ENCODE data around the gene TMPRSS13. TPM values are rescaled to one million over a fixed set of nuclear protein-coding genes. Genes with fewer than 3 reads are reported as not detected.

Gene TMPRSS13
- polyA plus RNA-seq, 1 donor from 2014 or later = not detected

- H3K36me3 ChIP-seq (ENCODE audit: insufficient read depth, low read length) = no peaks in the 10 kb centered on the region
- no peak overlapping the region for H3K27ac ChIP-seq (ENCODE audit: low read length)
- H3K79me2 ChIP-seq (replicated peaks; ENCODE audit: insufficient read depth, low read length) = no peaks in the 10 kb centered on the region
- H3K4me2 ChIP-seq (ENCODE audit: low read length) = no peak overlapping the region
- H3K27me3 ChIP-seq (ENCODE audit: insufficient read depth, low read depth, low read length) = no peaks in the 10 kb centered on the region
- TF ChIP-seq POLR2AphosphoS5 (IDR thresholded peaks at IDR 0.05) = no peak
- peak; percentile 100 for TF ChIP-seq SMC3 (conservative IDR thresholded peaks at IDR 0.05; ENCODE audit: poor library complexity)
- no peak for TF ChIP-seq EZH2 (IDR thresholded peaks at IDR 0.05; ENCODE audit: borderline replicate concordance, insufficient read depth, low read length, poor library complexity, severe bottlenecking)
- TF ChIP-seq RAD21 (conservative IDR thresholded peaks at IDR 0.05) = peak; percentile 100
- TF ChIP-seq MXI1 (conservative IDR thresholded peaks at IDR 0.05; ENCODE audit: poor library complexity, severe bottlenecking) = no peak
- no peak for TF ChIP-seq TAF1 (IDR thresholded peaks at IDR 0.05; ENCODE audit: low read depth)
- TF ChIP-seq EP300 (conservative IDR thresholded peaks at IDR 0.05; ENCODE audit: poor library complexity, severe bottlenecking) = peak; percentile 22
- TF ChIP-seq CTCF (IDR thresholded peaks at IDR 0.05; ENCODE audit: poor library complexity, severe bottlenecking) = peak; percentile 99
- H3K9me3 ChIP-seq (ENCODE audit: low read length) = no peaks in the 10 kb centered on the region
- H3K4me3 ChIP-seq (ENCODE audit: low read length) = no peak overlapping the region
- H3K9me2 ChIP-seq (ENCODE audit: insufficient read depth, low read length) = no peaks in the 10 kb centered on the region
- peak overlapping the region; percentile 46 for H2AFZ ChIP-seq (ENCODE audit: low read depth, low read length)
- no peak overlapping the region for H3K9ac ChIP-seq (ENCODE audit: low read length)
- no peaks in the 10 kb centered on the region for H4K20me1 ChIP-seq (ENCODE audit: insufficient read depth)
- H3F3A ChIP-seq (ENCODE audit: insufficient read depth, low read length, poor library complexity, severe bottlenecking) = no peaks in the 10 kb centered on the region
Observed at GRCh38 chr11:117946842-117947526, 17.8 kb upstream of the TMPRSS13 start.

GRCh38 chr11:117946156-117946841 lies 17.1 kb upstream of the TMPRSS13 start:
- Histone ChIP-seq H3K9ac (ENCODE audit: low read length) (no peak overlapping the region), H3K9me2 (ENCODE audit: insufficient read depth, low read length) (no peaks in the 10 kb centered on the region), H3K79me2 (replicated peaks; ENCODE audit: insufficient read depth, low read length) (no peaks in the 10 kb centered on the region), H3F3A (ENCODE audit: insufficient read depth, low read length, poor library complexity, severe bottlenecking) (no peaks in the 10 kb centered on the region), H3K4me3 (ENCODE audit: low read length) (no peak overlapping the region), H3K4me2 (ENCODE audit: low read length) (no peak overlapping the region), H4K20me1 (ENCODE audit: insufficient read depth) (no peaks in the 10 kb centered on the region), H3K36me3 (ENCODE audit: insufficient read depth, low read length) (no peaks in the 10 kb centered on the region), H3K27ac (ENCODE audit: low read length) (no peak overlapping the region), H3K9me3 (ENCODE audit: low read length) (no peaks in the 10 kb centered on the region), H3K27me3 (ENCODE audit: insufficient read depth, low read depth, low read length) (no peaks in the 10 kb centered on the region), H2AFZ (ENCODE audit: low read depth, low read length) (no peak overlapping the region)
- no peak for TF ChIP-seq EP300 (conservative IDR thresholded peaks at IDR 0.05; ENCODE audit: poor library complexity, severe bottlenecking)
- no peak for TF ChIP-seq EZH2 (IDR thresholded peaks at IDR 0.05; ENCODE audit: borderline replicate concordance, insufficient read depth, low read length, poor library complexity, severe bottlenecking)
- TF ChIP-seq TAF1 (IDR thresholded peaks at IDR 0.05; ENCODE audit: low read depth) = no peak
- no peak for TF ChIP-seq MXI1 (conservative IDR thresholded peaks at IDR 0.05; ENCODE audit: poor library complexity, severe bottlenecking)
- TF ChIP-seq RAD21 (conservative IDR thresholded peaks at IDR 0.05) = no peak
- no peak for TF ChIP-seq SMC3 (conservative IDR thresholded peaks at IDR 0.05; ENCODE audit: poor library complexity)
- TF ChIP-seq REST (IDR thresholded peaks at IDR 0.05; ENCODE audit: borderline replicate concordance) = no peak
- no peak for TF ChIP-seq POLR2AphosphoS5 (IDR thresholded peaks at IDR 0.05)
- TF ChIP-seq CTCF (IDR thresholded peaks at IDR 0.05; ENCODE audit: poor library complexity, severe bottlenecking) = no peak

Data from neural cell (in vitro differentiated cells).